SK-N-MC (cell line): ENCODE results near the gene AADACL4.

Experiments used
- EZH2 ChIP-seq: fragments of 200-600 bp; sonication (generic); IDR thresholded peaks from one replicate; pipeline ENCODE4 v1.6.1; 2017; ENCODE audit warnings: antibody characterized with exemption
- POLR2AphosphoS5 ChIP-seq: IDR thresholded peaks from 2 replicates; pipeline ENCODE4 v1.6.1; 2012; ENCODE audit warnings: mild to moderate bottlenecking, low read depth, low read length, borderline replicate concordance

DNA sequence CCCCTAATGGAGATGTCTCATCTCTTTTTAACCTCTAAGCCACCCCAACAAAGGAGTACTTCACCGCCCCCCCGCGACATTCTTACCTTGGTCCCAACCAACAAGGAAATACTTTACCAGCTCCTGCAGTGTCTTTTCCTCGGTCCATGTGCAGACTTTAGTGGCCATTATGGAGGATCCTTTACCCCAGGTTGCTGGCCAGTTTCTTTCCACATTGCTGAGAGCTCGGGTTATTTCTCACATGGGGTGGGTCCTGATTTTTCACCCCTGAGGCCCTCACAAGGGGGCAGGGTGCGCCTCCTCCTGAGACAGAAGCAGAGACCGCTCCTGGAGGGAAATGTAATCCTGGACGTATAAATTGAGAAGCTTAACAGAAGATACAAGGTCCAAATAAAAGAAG, 69.0 kb downstream of the AADACL4 start:
- TF ChIP-seq POLR2AphosphoS5, result no peak
- TF ChIP-seq EZH2, result no peak
